Measurements from ENCODE around the gene PDZK1IP1.
"Not testable (repeated sequence)": the region's sequence is repeated elsewhere in the genome, so short reads cannot be mapped to it uniquely, and the experiment has no call there.

PDZK1IP1 gene

DNA sequence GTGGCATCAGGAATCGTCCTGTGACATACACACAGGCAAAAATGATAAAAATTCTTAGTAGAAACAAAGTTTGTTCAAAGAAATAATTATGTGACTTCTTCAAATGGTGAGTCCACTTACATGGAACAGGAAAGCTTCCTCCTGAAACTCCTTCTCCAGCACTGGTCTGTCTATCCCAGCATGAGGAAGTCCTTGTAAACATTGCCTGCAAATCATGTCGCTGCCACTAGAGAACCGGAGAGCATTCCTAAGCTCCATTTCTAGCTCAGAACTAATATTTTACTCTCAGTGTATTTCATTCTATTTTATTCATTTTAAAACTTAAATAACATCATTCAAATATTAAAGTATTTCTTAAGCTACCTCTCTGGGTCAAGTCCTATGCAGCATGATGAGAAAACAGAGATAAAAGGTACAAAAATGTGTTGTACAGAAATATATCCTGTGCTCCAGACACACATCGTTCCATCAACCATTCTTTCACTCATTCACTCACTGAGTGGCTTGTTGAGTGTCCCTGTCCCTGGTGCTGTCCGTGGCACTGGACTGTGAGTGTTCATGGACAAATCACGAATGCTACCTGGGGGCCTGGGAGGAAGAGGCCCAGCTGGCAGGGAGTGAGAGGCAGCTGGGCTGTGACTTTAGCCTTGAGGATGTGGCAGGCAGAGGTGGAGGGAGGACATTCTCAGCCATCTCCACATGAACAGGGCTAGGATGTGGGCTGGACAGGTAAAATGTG lies 42.6 kb downstream of the PDZK1IP1 start:
- no peaks in the 10 kb centered on the region for H3K4me1 ChIP-seq (ENCODE audit: control insufficient read depth in 1 of 2, insufficient read depth in 1 of 2, low read depth in 1 of 2, low read length in 1 of 2)
- no peak overlapping the region for H3K27ac ChIP-seq
- no peaks in the 10 kb centered on the region for H3K27me3 ChIP-seq
- H3K9me3 ChIP-seq: no peaks in the 10 kb centered on the region
- no peaks in the 10 kb centered on the region for H3K36me3 ChIP-seq
- TF ChIP-seq, protein P1, sequence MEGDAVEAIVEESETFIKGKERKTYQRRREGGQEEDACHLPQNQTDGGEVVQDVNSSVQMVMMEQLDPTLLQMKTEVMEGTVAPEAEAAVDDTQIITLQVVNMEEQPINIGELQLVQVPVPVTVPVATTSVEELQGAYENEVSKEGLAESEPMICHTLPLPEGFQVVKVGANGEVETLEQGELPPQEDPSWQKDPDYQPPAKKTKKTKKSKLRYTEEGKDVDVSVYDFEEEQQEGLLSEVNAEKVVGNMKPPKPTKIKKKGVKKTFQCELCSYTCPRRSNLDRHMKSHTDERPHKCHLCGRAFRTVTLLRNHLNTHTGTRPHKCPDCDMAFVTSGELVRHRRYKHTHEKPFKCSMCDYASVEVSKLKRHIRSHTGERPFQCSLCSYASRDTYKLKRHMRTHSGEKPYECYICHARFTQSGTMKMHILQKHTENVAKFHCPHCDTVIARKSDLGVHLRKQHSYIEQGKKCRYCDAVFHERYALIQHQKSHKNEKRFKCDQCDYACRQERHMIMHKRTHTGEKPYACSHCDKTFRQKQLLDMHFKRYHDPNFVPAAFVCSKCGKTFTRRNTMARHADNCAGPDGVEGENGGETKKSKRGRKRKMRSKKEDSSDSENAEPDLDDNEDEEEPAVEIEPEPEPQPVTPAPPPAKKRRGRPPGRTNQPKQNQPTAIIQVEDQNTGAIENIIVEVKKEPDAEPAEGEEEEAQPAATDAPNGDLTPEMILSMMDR (IDR thresholded peaks at IDR 0.05): no peak
- no peak overlapping the region for H3K4me3 ChIP-seq (ENCODE audit: low read depth in 1 of 2, low read length in 1 of 2)

DNA sequence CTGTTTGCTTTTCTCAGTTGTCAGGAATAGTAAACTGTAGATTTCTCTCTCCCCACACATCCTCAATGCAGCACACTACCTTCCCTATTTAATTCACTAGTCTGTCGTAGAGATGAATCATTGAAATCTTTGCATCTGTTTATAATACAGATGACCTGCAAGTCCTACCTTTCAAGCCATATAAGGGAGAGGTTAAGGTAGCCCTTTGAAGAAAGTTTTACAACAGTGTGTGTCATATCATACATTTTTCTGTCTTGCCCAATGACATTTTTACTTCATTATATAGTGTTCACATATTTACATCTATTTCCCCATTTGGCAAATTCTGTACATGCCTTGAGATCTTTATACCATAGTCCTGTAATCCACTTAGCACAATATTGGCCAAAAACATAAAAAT lies 43.3 kb downstream of the PDZK1IP1 start:
- H3K27ac ChIP-seq; H3K9me3 ChIP-seq; H3K4me3 ChIP-seq (ENCODE audit: low read depth in 1 of 2, low read length in 1 of 2); H3K36me3 ChIP-seq; H3K27me3 ChIP-seq; H3K4me1 ChIP-seq (ENCODE audit: control insufficient read depth in 1 of 2, insufficient read depth in 1 of 2, low read depth in 1 of 2, low read length in 1 of 2): not testable (repeated sequence)

DNA sequence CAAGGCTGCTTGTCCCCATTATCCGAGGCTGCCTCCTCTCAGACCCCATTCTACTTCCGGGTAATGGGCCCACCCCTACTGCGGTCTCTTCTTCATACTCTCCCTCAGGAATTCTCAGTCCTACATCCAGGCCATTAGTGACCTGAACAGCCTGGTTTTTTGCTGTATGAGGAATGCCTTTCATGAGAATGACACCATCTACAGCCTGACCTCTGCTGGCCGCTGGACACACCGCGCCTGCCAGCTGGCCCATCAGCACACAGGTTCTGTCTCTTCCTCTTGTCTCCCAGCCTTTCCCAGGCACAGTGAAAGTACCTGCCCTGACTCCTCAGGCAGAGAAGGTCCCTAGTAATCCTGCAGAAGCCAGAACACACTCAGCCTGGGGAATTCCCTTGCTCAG lies 46.2 kb downstream of the PDZK1IP1 start:
- H3K36me3 ChIP-seq; H3K27me3 ChIP-seq; H3K27ac ChIP-seq; H3K4me3 ChIP-seq (ENCODE audit: low read depth in 1 of 2, low read length in 1 of 2); H3K4me1 ChIP-seq (ENCODE audit: control insufficient read depth in 1 of 2, insufficient read depth in 1 of 2, low read depth in 1 of 2, low read length in 1 of 2); H3K9me3 ChIP-seq: not testable (repeated sequence)

DNA sequence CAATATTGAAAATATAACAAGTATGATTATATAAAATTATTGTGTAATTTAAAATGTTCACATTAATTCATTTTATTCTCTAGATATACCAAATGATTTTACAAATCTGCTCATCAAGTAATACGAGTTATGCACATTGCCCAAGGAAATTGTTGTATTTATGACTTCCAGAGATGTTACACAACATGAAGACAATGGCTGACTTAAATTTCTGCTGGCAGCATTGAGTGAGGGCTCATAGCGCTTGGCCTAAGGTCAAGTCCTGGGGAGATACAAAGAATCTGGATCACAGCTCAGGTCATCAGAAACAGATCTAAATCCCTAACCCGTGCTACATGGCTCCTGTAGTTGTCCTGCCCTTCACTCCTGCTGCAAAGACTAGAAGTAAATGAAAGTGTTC lies 49.5 kb downstream of the PDZK1IP1 start:
- not testable (repeated sequence) for H3K4me1 ChIP-seq (ENCODE audit: control insufficient read depth in 1 of 2, insufficient read depth in 1 of 2, low read depth in 1 of 2, low read length in 1 of 2); H3K9me3 ChIP-seq; H3K4me3 ChIP-seq (ENCODE audit: low read depth in 1 of 2, low read length in 1 of 2); H3K36me3 ChIP-seq; H3K27ac ChIP-seq; H3K27me3 ChIP-seq

DNA sequence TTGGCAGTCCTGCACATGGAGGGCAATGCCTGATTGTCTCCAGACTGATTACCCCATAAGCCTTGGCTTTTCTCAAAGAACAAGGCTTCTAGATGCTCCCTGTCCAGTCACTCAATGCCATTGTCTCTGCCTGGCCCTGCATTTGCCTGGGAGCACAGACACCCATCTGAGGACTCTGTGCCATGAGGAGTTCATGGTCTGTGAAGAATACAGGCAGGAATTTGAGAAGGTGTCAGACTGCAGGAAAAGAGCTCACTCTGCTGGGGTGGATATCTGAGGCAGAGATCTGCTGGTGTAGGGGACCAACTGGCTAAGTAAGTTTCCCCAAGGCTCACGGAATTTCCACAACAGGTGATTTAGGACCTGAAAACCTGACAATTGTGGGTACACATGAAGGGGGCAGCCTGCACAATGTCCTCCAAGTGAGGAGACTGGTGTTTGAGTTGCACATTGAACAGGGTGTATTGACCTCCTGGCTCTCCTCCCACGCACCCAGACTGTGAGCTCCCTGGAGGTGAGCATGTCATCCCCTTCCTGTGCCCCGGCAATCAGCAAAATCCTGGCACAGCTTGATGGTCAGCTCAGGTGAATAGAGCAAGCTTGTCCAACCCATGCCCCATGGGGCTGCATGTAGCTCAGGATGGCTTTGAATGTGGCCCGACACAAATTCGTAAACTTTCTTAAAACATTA lies 51.8 kb downstream of the PDZK1IP1 start:
- H3K4me3 ChIP-seq (ENCODE audit: low read depth in 1 of 2, low read length in 1 of 2): no peak overlapping the region
- no peak overlapping the region for H3K27ac ChIP-seq
- no peaks in the 10 kb centered on the region for H3K27me3 ChIP-seq
- H3K9me3 ChIP-seq: no peaks in the 10 kb centered on the region
- H3K4me1 ChIP-seq (ENCODE audit: control insufficient read depth in 1 of 2, insufficient read depth in 1 of 2, low read depth in 1 of 2, low read length in 1 of 2): no peaks in the 10 kb centered on the region
- no peaks in the 10 kb centered on the region for H3K36me3 ChIP-seq
- TF ChIP-seq, protein P1 (IDR thresholded peaks at IDR 0.05): no peak

DNA sequence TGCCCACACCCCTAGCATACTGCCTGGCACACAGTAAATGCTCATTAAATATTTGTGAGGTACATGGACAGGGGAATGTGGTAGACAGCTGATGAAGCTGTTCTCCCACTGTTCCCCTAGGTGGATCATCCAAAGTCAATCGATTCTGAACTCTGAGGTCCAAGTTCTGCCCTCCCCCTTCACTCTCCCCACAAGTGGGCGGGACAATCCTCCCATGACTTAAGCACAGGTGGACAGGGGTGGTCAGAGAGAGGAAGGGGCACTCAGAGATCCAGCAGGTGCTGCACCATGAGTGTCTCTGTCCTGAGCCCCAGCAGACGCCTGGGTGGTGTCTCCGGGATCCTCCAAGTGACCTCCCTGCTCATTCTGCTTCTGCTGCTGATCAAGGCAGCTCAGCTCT lies 52.6 kb downstream of the PDZK1IP1 start, which contains the start of gene CYP4A22:
Gene CYP4A22 (plus strand): TSS at position 244 of the 400 bp plus-strand sequence. CDS start 45 bp downstream, at position 289.
- no peak within 1 kb of the TSS for H3K27ac ChIP-seq
- TF ChIP-seq, protein P1 (IDR thresholded peaks at IDR 0.05): no peak
- H3K4me1 ChIP-seq (ENCODE audit: control insufficient read depth in 1 of 2, insufficient read depth in 1 of 2, low read depth in 1 of 2, low read length in 1 of 2): no peaks in the 10 kb centered on the region
- H3K36me3 ChIP-seq: no peaks in the 10 kb centered on the region
- H3K27me3 ChIP-seq: no peaks in the 10 kb centered on the region
- no peaks in the 10 kb centered on the region for H3K9me3 ChIP-seq
- H3K4me3 ChIP-seq (ENCODE audit: low read depth in 1 of 2, low read length in 1 of 2): no peak within 1 kb of the TSS

All from neutrophil (primary cell).